NCI-H1436 (cell line): ENCODE data around the gene OXSR1.
"Not testable (repeated sequence)": the region's sequence is repeated elsewhere in the genome, so short reads cannot be mapped to it uniquely, and the experiment has no call there.

Experiments
- DNase-seq: peaks from one replicate; lab custom pipeline; 2025; lab: John Stamatoyannopoulos, UW

OXSR1 gene

GRCh38 chr3:38128303-38128655 is 37.1 kb upstream of the OXSR1 start:
- DNase-seq, result no peak

- DNase-seq, result no peak
Observed at GRCh38 chr3:38129058-38129457, 36.3 kb upstream of the OXSR1 start.

- no peak for DNase-seq
Observed at GRCh38 chr3:38130631-38131065, 34.7 kb upstream of the OXSR1 start.

- DNase-seq, result no peak
Observed at GRCh38 chr3:38131621-38132369, 33.5 kb upstream of the OXSR1 start.

- no peak for DNase-seq
Observed at GRCh38 chr3:38133209-38133556, 32.2 kb upstream of the OXSR1 start.

- DNase-seq, result no peak
Observed at GRCh38 chr3:38133557-38134405, 31.6 kb upstream of the OXSR1 start.

GRCh38 chr3:38134517-38135143 is 30.7 kb upstream of the OXSR1 start:
- not testable (repeated sequence) for DNase-seq

- DNase-seq, result not testable (repeated sequence)
Observed at GRCh38 chr3:38135621-38136277, 29.6 kb upstream of the OXSR1 start.

GRCh38 chr3:38136393-38136776 is 29.0 kb upstream of the OXSR1 start:
- DNase-seq, result no peak

GRCh38 chr3:38136777-38137614 is 28.3 kb upstream of the OXSR1 start, which contains the start of gene ACAA1:
TSS of gene ACAA1 (minus strand) at chr3:38137127. CDS start at chr3:38137035, 92 bp downstream.
- peak; percentile 91 for DNase-seq

- no peak for DNase-seq
Observed at GRCh38 chr3:38137615-38138348, 27.6 kb upstream of the OXSR1 start.

- no peak for DNase-seq
Observed at GRCh38 chr3:38138349-38139190, 26.8 kb upstream of the OXSR1 start, which contains the start of gene MYD88. TSS of gene MYD88 (plus strand) at chr3:38138661. CDS start at chr3:38138701, 40 bp downstream.

GRCh38 chr3:38139191-38139590 is 26.1 kb upstream of the OXSR1 start:
- no peak for DNase-seq

- no peak for DNase-seq
Observed at GRCh38 chr3:38139652-38140051, 25.7 kb upstream of the OXSR1 start.

GRCh38 chr3:38140326-38141172 is 24.8 kb upstream of the OXSR1 start:
- no peak for DNase-seq

- no peak for DNase-seq
Observed at GRCh38 chr3:38141173-38141951, 24.0 kb upstream of the OXSR1 start.

GRCh38 chr3:38141952-38142273 is 23.4 kb upstream of the OXSR1 start:
- no peak for DNase-seq

GRCh38 chr3:38142959-38143358 is 22.4 kb upstream of the OXSR1 start:
- DNase-seq, result no peak
